GM23248 (cell line): ENCODE results near the gene PACRGL.

Source experiments
- EZH2 ChIP-seq: fragments of 200-600 bp; sonication (generic); IDR thresholded peaks from 2 replicates; pipeline ENCODE4 v1.6.1; 2018; ENCODE audit warnings: antibody characterized with exemption, mild to moderate bottlenecking; ENCODE audit not compliant: insufficient read depth, poor library complexity, severe bottlenecking
- EZH2phosphoT487 ChIP-seq: fragments of 200-600 bp; sonication (generic); IDR thresholded peaks from 2 replicates; pipeline ENCODE4 v1.6.1; 2018; ENCODE audit warnings: antibody characterized with exemption, moderate library complexity, mild to moderate bottlenecking, low read depth; ENCODE audit not compliant: insufficient read depth

DNA sequence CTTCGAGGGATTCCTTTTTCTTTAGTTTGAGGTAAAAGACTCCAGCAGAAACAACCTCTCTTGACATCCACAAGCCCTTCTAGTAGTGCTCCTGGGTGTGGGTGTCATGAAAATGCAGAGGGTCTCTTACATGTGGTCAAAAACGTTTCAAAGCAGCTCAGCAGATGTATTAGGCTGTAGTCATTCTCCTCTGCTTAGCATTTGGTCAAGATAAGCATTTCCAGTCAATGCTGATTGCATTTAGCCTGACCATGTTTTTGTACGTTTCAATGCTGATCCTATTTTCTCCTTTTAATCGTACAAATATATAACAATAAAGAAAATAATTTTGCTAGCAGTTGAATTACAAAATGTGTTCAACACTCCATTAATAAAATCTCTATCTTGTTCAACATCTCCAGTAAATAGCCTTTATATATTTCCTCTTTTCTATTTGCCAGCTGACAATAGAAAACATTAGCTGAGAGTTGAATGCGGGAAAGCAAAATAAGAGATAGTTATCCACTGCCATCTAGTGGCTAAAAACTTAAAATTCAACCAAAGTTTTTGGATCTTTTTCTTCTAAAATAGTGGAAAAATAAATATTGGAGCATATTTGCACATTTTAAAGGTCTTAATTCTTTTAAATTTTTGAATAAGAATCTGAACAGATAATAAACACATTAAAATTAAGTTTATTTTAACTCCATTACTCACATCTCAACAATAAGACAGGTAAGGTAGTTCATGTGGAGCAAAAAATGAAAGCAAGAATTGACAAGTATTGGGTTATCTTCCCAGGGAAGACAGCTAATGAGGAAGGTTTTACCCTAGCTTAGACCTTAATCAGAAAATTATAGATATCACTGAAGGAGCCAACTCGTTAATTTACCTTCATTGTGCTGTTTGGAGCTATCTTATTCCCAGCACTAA lies 15.2 kb upstream of the PACRGL start:
- TF ChIP-seq EZH2 = no peak
- no peak for TF ChIP-seq EZH2phosphoT487
